A549 (cell line): ENCODE data around the gene CTDSPL. TPM values are rescaled to one million over a fixed set of nuclear protein-coding genes. Genes with fewer than 3 reads are reported as not detected.

ENCODE experiments used
- ATAC-seq, 2 experiments: fragments of 200-7000 bp in 1 of 2; fragments of >200 bp in 1 of 2; cut with Nextera tagmentation in 1 of 2; cut with Tn5 transposase in 1 of 2; 3 replicates each; pipeline versions ENCODE4 v1.8.0 to v1.9.1; 2018 to 2020; ENCODE audit warnings: mild to moderate bottlenecking in 1 of 2, moderate library complexity in 1 of 2
- CTCF ChIA-PET: fragments of 300-600 bp; sonication (Branson Sonifier 250); formaldehyde crosslinking; extraction: SDS; loops from one replicate; lab custom pipeline; 2021; ENCODE audit warnings: antibody characterized with exemption, inconsistent platforms; lab: Yijun Ruan, JAX
- POLR2A ChIA-PET: fragments of 350-600 bp; formaldehyde crosslinking; extraction: SDS; loops from one replicate; lab custom pipeline; 2021; ENCODE audit warnings: antibody characterized with exemption, inconsistent platforms; lab: Yijun Ruan, JAX
- DNase-seq, 2 experiments: peaks; one replicate each; pipeline versions ENCODE4 v3.0.0 to v3.0.0-alpha.2; 2011 to 2016; ENCODE audit warnings: low read depth in 1 of 2, low spot score in 1 of 2
- FAIRE-seq: peaks from 2 replicates; lab custom pipeline; 2011; peaks lifted over from hg19 to GRCh38; lab: Jason Lieb, UNC
- H3K27ac ChIP-seq, 2 experiments: fragments of >200 bp; sonication (Bioruptor Twin); formaldehyde crosslinking; 3 replicates each; pipeline ENCODE4 v1.5.1; 2016 to 2017
- H3K4me1 ChIP-seq: fragments of >200 bp; sonication (Bioruptor Twin); formaldehyde crosslinking; 3 replicates; pipeline ENCODE4 v1.6.1; 2016
- H3K4me2 ChIP-seq: fragments of >200 bp; sonication (Bioruptor Twin); formaldehyde crosslinking; 3 replicates; pipeline ENCODE4 v1.6.1; 2016
- H3K4me3 ChIP-seq: fragments of >200 bp; sonication (Bioruptor Twin); formaldehyde crosslinking; 3 replicates; pipeline ENCODE4 v1.5.1; 2016
- H3K9me3 ChIP-seq: fragments of >200 bp; sonication (Bioruptor Twin); formaldehyde crosslinking; 3 replicates; pipeline ENCODE4 v1.6.1; 2016
- BHLHE40 ChIP-seq: IDR thresholded peaks from 2 replicates; pipeline ENCODE4 v1.6.1; 2012; ENCODE audit warnings: low read depth, low read length, inconsistent platforms
- CBX8 ChIP-seq: fragments of 200-600 bp; sonication (generic); IDR thresholded peaks from 2 replicates; pipeline ENCODE4 v1.6.1; 2016
- CEBPB ChIP-seq, 2 experiments: fragments of >200 bp in 1 of 2; sonication (Bioruptor Twin) in 1 of 2; formaldehyde crosslinking in 1 of 2; IDR thresholded peaks; 2 replicates each; pipeline ENCODE4 v1.6.1; 2012 to 2016
- FOSL2 ChIP-seq, 2 experiments: fragments of 450-650 bp in 1 of 2; fragments of >200 bp in 1 of 2; sonication (Bioruptor Twin) in 1 of 2; formaldehyde crosslinking; IDR thresholded peaks; 2 replicates each; pipeline versions ENCODE4 v1.5.0 to v1.6.1; 2016 to 2020; ENCODE audit warnings: mild to moderate bottlenecking in 1 of 2, moderate library complexity in 1 of 2
- GATA3 ChIP-seq: IDR thresholded peaks from 2 replicates; pipeline ENCODE4 v1.6.1; 2012; ENCODE audit warnings: borderline replicate concordance
- HOXB13 ChIP-seq: fragments of 250-450 bp; sonication (Bioruptor Pico); IDR thresholded peaks from 2 replicates; pipeline ENCODE4 v1.5.0; 2020; ENCODE audit warnings: low read depth, mild to moderate bottlenecking, moderate library complexity
- HOXB5 ChIP-seq: fragments of 250-450 bp; sonication (Bioruptor Pico); IDR thresholded peaks from 2 replicates; pipeline ENCODE4 v1.5.0; 2020; ENCODE audit warnings: mild to moderate bottlenecking, moderate library complexity
- MAFK ChIP-seq: fragments of 450-650 bp; IDR thresholded peaks from 2 replicates; pipeline ENCODE4 v1.6.1; 2014; ENCODE audit not compliant: partially characterized antibody
- MAZ ChIP-seq: fragments of 150-350 bp; IDR thresholded peaks from 2 replicates; pipeline ENCODE4 v1.6.1; 2014; ENCODE audit warnings: antibody characterized with exemption, low read depth, low read length, borderline replicate concordance
- PHF8 ChIP-seq: fragments of 200-600 bp; sonication (generic); IDR thresholded peaks from 2 replicates; pipeline ENCODE4 v1.6.1; 2016; ENCODE audit warnings: low read depth, mild to moderate bottlenecking, antibody characterized with exemption, moderate library complexity, borderline replicate concordance
- POLR2A ChIP-seq: IDR thresholded peaks from 2 replicates; pipeline ENCODE4 v1.6.1; 2012; ENCODE audit warnings: mild to moderate bottlenecking, low read length
- POLR2AphosphoS2 ChIP-seq: conservative IDR thresholded peaks from 2 replicates; pipeline ENCODE4 v1.6.1; 2012; ENCODE audit warnings: low read length, improper control_type of control experiment, inconsistent platforms
- REST ChIP-seq: fragments of 200-600 bp; sonication (generic); IDR thresholded peaks from 2 replicates; pipeline ENCODE4 v1.6.1; 2016; ENCODE audit warnings: antibody characterized with exemption, mild to moderate bottlenecking, moderate library complexity
- ZFP36 ChIP-seq: fragments of 450-650 bp; IDR thresholded peaks from 2 replicates; pipeline ENCODE4 v1.6.1; 2014; ENCODE audit warnings: borderline replicate concordance; ENCODE audit not compliant: partially characterized antibody
- ZSCAN20 ChIP-seq: fragments of 250-450 bp; sonication (Bioruptor Pico); IDR thresholded peaks from 2 replicates; pipeline ENCODE4 v1.8.0; 2022; ENCODE audit warnings: mild to moderate bottlenecking, moderate library complexity
- WGBS: methylation state at CpG from one replicate; pipeline ENCODE4 v1.1.6; 2017; ENCODE audit errors: missing lambda C conversion rate; 5-methylcytosine and 5-hydroxymethylcytosine counted together
- polyA plus RNA-seq, 4 experiments: library from polyadenylated mRNA; depleted of rRNA in 3 of 4; stranded (reverse); fragments of >200 nt; fragmentation: RNase III in 1 of 4; extraction: RNeasy Plus Mini Kit Qiagen cat#74134 plus additional on column Dnase treatment in 1 of 4; gene quantifications; 2 replicates in 3 of 4; 3 replicates in 1 of 4; pipeline ENCODE4 v1.2.3, GENCODE V29; 2011 to 2017
- TF ChIP-seq, protein P1 (sequence below): IDR thresholded peaks from 2 replicates; pipeline ENCODE4 v1.6.1; 2012
- TF ChIP-seq, protein P2 (sequence below): IDR thresholded peaks from 2 replicates; pipeline ENCODE4 v1.6.1; 2012
- TF ChIP-seq, protein P3 (sequence below): fragments of 150-350 bp; IDR thresholded peaks from 2 replicates; pipeline ENCODE4 v1.6.1; 2014; ENCODE audit warnings: low read depth, mild to moderate bottlenecking, low read length

Gene CTDSPL
- polyA plus RNA-seq, 2 of the 4 experiments (the other 2 are of a cell fraction), result 9.9 to 35.1 TPM

DNA sequence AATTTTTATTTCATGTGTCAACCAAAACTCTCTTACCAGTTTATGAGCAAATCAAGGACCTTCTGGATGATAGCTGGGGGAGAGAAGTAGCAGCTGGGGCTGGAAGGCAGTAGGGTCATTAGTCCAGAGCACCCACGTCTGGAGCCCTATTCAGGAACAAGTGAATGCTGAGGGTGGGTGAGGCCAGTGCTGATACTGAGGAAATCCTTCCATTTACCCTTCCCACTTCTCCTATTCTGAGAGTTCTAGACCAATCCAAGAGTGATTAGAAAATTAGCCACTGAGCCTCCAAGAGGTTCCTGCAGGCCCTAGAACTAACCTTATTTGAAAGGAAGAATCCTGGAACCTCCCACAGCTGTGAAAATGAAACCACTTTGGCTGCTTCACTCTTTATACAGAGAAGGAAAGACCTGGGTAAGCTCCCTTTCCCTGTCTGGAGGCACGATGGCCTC lies 82.7 kb downstream of the CTDSPL start:
- POLR2A ChIA-PET, result no interaction called here
- no peak for FAIRE-seq
- Histone ChIP-seq H3K4me3 (no peak overlapping the region), H3K4me1 (peaks cover 28% of the 10 kb centered on the region), H3K27ac (no peak overlapping the region), H3K9me3 (no peaks in the 10 kb centered on the region), H3K4me2 (no peak overlapping the region; the same call in 2 of the 3 replicates)
- no peak for ATAC-seq
- no peak for TF ChIP-seq BHLHE40
- TF ChIP-seq POLR2A, result no peak
- no peak for TF ChIP-seq POLR2AphosphoS2
- no peak for TF ChIP-seq HOXB13 (CRISPR knock-in tag)
- TF ChIP-seq CEBPB (IDR thresholded peaks at IDR 0.05), result no peak
- TF ChIP-seq PHF8, result no peak
- no peak for TF ChIP-seq FOSL2 (IDR thresholded peaks at IDR 0.05)
- no peak for TF ChIP-seq FOSL2 (CRISPR knock-in tag; IDR thresholded peaks at IDR 0.05)
- TF ChIP-seq ZFP36, result no peak
- TF ChIP-seq CBX8, result no peak
- TF ChIP-seq, protein P1, sequence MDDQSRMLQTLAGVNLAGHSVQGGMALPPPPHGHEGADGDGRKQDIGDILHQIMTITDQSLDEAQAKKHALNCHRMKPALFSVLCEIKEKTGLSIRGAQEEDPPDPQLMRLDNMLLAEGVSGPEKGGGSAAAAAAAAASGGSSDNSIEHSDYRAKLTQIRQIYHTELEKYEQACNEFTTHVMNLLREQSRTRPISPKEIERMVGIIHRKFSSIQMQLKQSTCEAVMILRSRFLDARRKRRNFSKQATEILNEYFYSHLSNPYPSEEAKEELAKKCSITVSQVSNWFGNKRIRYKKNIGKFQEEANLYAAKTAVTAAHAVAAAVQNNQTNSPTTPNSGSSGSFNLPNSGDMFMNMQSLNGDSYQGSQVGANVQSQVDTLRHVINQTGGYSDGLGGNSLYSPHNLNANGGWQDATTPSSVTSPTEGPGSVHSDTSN, result no peak
- TF ChIP-seq ZSCAN20 (CRISPR knock-in tag), result no peak
- TF ChIP-seq, protein P2, sequence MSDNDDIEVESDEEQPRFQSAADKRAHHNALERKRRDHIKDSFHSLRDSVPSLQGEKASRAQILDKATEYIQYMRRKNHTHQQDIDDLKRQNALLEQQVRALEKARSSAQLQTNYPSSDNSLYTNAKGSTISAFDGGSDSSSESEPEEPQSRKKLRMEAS, result no peak
- no peak for TF ChIP-seq REST
- TF ChIP-seq, protein P3, sequence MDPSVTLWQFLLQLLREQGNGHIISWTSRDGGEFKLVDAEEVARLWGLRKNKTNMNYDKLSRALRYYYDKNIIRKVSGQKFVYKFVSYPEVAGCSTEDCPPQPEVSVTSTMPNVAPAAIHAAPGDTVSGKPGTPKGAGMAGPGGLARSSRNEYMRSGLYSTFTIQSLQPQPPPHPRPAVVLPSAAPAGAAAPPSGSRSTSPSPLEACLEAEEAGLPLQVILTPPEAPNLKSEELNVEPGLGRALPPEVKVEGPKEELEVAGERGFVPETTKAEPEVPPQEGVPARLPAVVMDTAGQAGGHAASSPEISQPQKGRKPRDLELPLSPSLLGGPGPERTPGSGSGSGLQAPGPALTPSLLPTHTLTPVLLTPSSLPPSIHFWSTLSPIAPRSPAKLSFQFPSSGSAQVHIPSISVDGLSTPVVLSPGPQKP, result no peak
- TF ChIP-seq MAFK, result no peak
- TF ChIP-seq MAZ, result no peak
- 23% methylated on average over 2 of the region's 2 CpGs for WGBS
- DNase-seq, result no peak
- CTCF ChIA-PET, result interaction anchor here (0.7 kb wide), 1 partner anchor 12 kb away, joined by 3 read pairs; no protein-coding TSS in a partner anchor

DNA sequence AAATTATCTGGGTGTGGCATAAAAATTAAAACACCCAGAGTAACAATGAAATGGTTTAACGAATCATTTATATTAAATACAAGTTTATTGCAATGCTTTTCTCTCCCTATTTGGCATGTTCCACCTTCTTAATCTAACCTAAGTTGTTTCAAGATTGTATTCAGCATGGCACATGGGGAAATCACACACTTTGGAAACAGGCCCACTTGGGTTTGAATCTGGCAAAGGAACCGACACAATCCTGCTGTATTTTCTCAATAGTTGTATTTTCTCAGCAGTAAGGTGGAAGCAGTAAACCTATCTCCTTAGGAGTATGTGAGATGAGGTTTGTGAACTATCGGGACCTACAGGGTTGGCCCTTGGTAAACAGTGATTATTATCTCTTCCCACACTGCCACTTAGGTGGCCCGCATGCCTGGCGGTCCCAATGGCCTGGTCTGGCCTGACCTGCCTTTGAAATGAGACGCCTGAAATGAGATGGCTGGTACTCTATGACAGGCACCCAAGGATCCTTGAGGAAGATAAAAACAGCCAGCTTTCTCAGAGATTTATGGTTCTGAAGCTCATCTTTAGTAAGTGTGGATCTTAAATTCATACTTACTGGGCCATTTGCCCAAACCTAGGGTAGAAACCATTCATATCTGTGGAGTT lies 83.6 kb downstream of the CTDSPL start:
- CTCF ChIA-PET, result interaction anchor here (0.9 to 1.9 kb wide), 5 partner anchors 22 to 576 kb away, joined by 3 to 10 read pairs (median 4); no protein-coding TSS in a partner anchor

More for the DNA sequence above, 83.6 kb downstream of the CTDSPL start:
- H3K27ac ChIP-seq, result peak overlapping the region; percentile 58 to 75
- TF ChIP-seq FOSL2 (IDR thresholded peaks at IDR 0.05) (no peak), FOSL2 (CRISPR knock-in tag; IDR thresholded peaks at IDR 0.05) (no peak), HOXB5 (CRISPR knock-in tag) (no peak), MAFK (no peak), GATA3 (peak; percentile 62), MAZ (no peak)
- TF ChIP-seq, all 56 proteins: peak for 1
- DNase-seq (peak in 1 of 2 experiments; percentile 63), FAIRE-seq (no peak), ATAC-seq (peak; percentile 39 to 70; a peak in 5 of 6 replicates)
- WGBS, result 45% methylated on average over 6 of the region's 6 CpGs
- peaks cover 28% of the 10 kb centered on the region for H3K4me1 ChIP-seq
- H3K9me3 ChIP-seq, result no peaks in the 10 kb centered on the region
- no peak overlapping the region for H3K4me3 ChIP-seq
- H3K4me2 ChIP-seq, result peak overlapping the region; percentile 43
- POLR2A ChIA-PET, result no interaction called here
